Uterus (tissue), 4 donors: Measurements from ENCODE around the gene ERO1A. TPM values are rescaled to one million over a fixed set of nuclear protein-coding genes. Genes with fewer than 3 reads are reported as not detected.

Experiments used
- DNase-seq, 2 donors: peaks; one replicate each; pipeline ENCODE4 v3.0.0-alpha.2; 2019 to 2020
- H3K27ac ChIP-seq, 2 donors: fragments of 200-600 bp; sonication (generic); 1 replicate in 1 of 2; 2 replicates in 1 of 2; pipeline ENCODE4 v1.5.1; 2016 to 2018
- H3K27me3 ChIP-seq, 2 donors: fragments of 200-600 bp; sonication (generic); one replicate each; pipeline ENCODE4 v1.5.1; 2018 to 2019; ENCODE audit warnings: control low read depth in 1 of 2
- H3K36me3 ChIP-seq, 2 donors: fragments of 200-600 bp; sonication (generic); one replicate each; pipeline ENCODE4 v1.5.1; 2019; ENCODE audit warnings: control low read depth in 1 of 2
- H3K4me1 ChIP-seq, 2 donors: fragments of 200-600 bp; sonication (generic); one replicate each; pipeline ENCODE4 v1.5.1; 2018 to 2019; ENCODE audit warnings: control low read depth in 1 of 2
- H3K4me3 ChIP-seq, 2 donors: fragments of 200-600 bp; sonication (generic); 1 replicate in 1 of 2; 2 replicates in 1 of 2; pipeline ENCODE4 v1.5.1; 2018 to 2019; ENCODE audit warnings: mild to moderate bottlenecking in 1 of 2
- H3K9me3 ChIP-seq, 2 donors: fragments of 200-600 bp; sonication (generic); one replicate each; pipeline ENCODE4 v1.5.1; 2019; ENCODE audit warnings: control low read depth in 1 of 2
- CTCF ChIP-seq, 4 experiments: fragments of 200-600 bp in 2 of 4; fragments of 450-650 bp in 2 of 4; sonication (generic) in 2 of 4; IDR thresholded peaks; one replicate each; pipeline ENCODE4 v1.5.1; 2016 to 2019; ENCODE audit warnings: antibody characterized with exemption in 4 of 4, mild to moderate bottlenecking in 2 of 4, moderate library complexity in 1 of 4
- POLR2A ChIP-seq, 2 donors: fragments of 450-650 bp; IDR thresholded peaks; one replicate each; pipeline ENCODE4 v1.6.1; 2016; ENCODE audit warnings: antibody characterized with exemption in 2 of 2, mild to moderate bottlenecking in 1 of 2, moderate library complexity in 1 of 2
- intact Hi-C: fragments of 100-400 bp; cut with DNase I; formaldehyde crosslinking; loops from one replicate; pipeline ENCODE4 v1.15.1; 2023; ENCODE audit warnings: low total_unique reads
- total RNA-seq, 4 donors: library from RNA; depleted of rRNA in 3 of 4; stranded (reverse); fragments of >200 nt in 3 of 4; gene quantifications; one replicate each; pipeline versions ENCODE4 v1.1.0 to v1.2.4, GENCODE V29; 2014 to 2023
- donor health status: DM: yes; HTN: yes; CAD: no.

The ERO1A gene
- total RNA-seq, 4 donors from 2014 or later = 21.3 to 38.2 (median 30.4) TPM

- H3K27ac ChIP-seq = no peak overlapping the region
- H3K4me3 ChIP-seq = no peak overlapping the region
- no peaks in the 10 kb centered on the region for H3K9me3 ChIP-seq
- intact Hi-C loops = no loop called here
- no peaks in the 10 kb centered on the region for H3K4me1 ChIP-seq
- H3K27me3 ChIP-seq = no peaks in the 10 kb centered on the region
- no peak for DNase-seq
- H3K36me3 ChIP-seq = no peaks in the 10 kb centered on the region
- TF ChIP-seq CTCF (IDR thresholded peaks at IDR 0.05) = no peak
- no peak for TF ChIP-seq POLR2A (IDR thresholded peaks at IDR 0.05)
These were observed 4.2 kb downstream of the ERO1A start for GRCh38 chr14:52690983-52691760.

- H3K27ac ChIP-seq = no peak overlapping the region
- H3K27me3 ChIP-seq = no peaks in the 10 kb centered on the region
- H3K36me3 ChIP-seq = no peaks in the 10 kb centered on the region
- DNase-seq = no peak
- H3K4me3 ChIP-seq = no peak overlapping the region
- H3K4me1 ChIP-seq = no peaks in the 10 kb centered on the region
- TF ChIP-seq POLR2A (IDR thresholded peaks at IDR 0.05) (no peak), CTCF (IDR thresholded peaks at IDR 0.05) (no peak)
- intact Hi-C loops = no loop called here
- H3K9me3 ChIP-seq = no peaks in the 10 kb centered on the region
These were observed 9.2 kb downstream of the ERO1A start for GRCh38 chr14:52686176-52686575.

GRCh38 chr14:52683985-52684520, 11.3 kb downstream of the ERO1A start:
- H3K4me1 ChIP-seq = no peaks in the 10 kb centered on the region
- no peak overlapping the region for H3K27ac ChIP-seq
- H3K4me3 ChIP-seq = no peak overlapping the region
- H3K36me3 ChIP-seq = no peaks in the 10 kb centered on the region
- DNase-seq = no peak
- no peaks in the 10 kb centered on the region for H3K9me3 ChIP-seq
- TF ChIP-seq CTCF (IDR thresholded peaks at IDR 0.05) = no peak
- no peak for TF ChIP-seq POLR2A (IDR thresholded peaks at IDR 0.05)
- intact Hi-C loops = no loop called here
- H3K27me3 ChIP-seq = no peaks in the 10 kb centered on the region

- DNase-seq = no peak
- Histone ChIP-seq H3K9me3 (no peaks in the 10 kb centered on the region), H3K4me1 (no peaks in the 10 kb centered on the region), H3K36me3 (no peaks in the 10 kb centered on the region), H3K27ac (no peak overlapping the region), H3K4me3 (no peak overlapping the region), H3K27me3 (no peaks in the 10 kb centered on the region)
- intact Hi-C loops = no loop called here
- TF ChIP-seq POLR2A (IDR thresholded peaks at IDR 0.05) (no peak), CTCF (IDR thresholded peaks at IDR 0.05) (no peak)
These were observed 16.8 kb downstream of the ERO1A start for GRCh38 chr14:52678591-52678990.

GRCh38 chr14:52663850-52664249, 31.5 kb downstream of the ERO1A start:
- intact Hi-C loops = no loop called here
- H3K9me3 ChIP-seq = no peaks in the 10 kb centered on the region
- H3K36me3 ChIP-seq = peaks cover 0 to 2% of the 10 kb centered on the region in 2 donors
- no peaks in the 10 kb centered on the region for H3K4me1 ChIP-seq
- H3K4me3 ChIP-seq = no peak overlapping the region
- no peak for DNase-seq
- no peak for TF ChIP-seq CTCF (IDR thresholded peaks at IDR 0.05)
- no peak for TF ChIP-seq POLR2A (IDR thresholded peaks at IDR 0.05)
- no peaks in the 10 kb centered on the region for H3K27me3 ChIP-seq
- H3K27ac ChIP-seq = no peak overlapping the region
